Astrocyte of the hippocampus (primary cell): ENCODE data around the gene FCN1.
"Not testable (repeated sequence)": the region's sequence is repeated elsewhere in the genome, so short reads cannot be mapped to it uniquely, and the experiment has no call there.

Source experiments
- DNase-seq: peaks from one replicate; pipeline ENCODE4 v3.0.0; 2011; ENCODE audit warnings: low read depth, low spot score

Gene FCN1

DNA sequence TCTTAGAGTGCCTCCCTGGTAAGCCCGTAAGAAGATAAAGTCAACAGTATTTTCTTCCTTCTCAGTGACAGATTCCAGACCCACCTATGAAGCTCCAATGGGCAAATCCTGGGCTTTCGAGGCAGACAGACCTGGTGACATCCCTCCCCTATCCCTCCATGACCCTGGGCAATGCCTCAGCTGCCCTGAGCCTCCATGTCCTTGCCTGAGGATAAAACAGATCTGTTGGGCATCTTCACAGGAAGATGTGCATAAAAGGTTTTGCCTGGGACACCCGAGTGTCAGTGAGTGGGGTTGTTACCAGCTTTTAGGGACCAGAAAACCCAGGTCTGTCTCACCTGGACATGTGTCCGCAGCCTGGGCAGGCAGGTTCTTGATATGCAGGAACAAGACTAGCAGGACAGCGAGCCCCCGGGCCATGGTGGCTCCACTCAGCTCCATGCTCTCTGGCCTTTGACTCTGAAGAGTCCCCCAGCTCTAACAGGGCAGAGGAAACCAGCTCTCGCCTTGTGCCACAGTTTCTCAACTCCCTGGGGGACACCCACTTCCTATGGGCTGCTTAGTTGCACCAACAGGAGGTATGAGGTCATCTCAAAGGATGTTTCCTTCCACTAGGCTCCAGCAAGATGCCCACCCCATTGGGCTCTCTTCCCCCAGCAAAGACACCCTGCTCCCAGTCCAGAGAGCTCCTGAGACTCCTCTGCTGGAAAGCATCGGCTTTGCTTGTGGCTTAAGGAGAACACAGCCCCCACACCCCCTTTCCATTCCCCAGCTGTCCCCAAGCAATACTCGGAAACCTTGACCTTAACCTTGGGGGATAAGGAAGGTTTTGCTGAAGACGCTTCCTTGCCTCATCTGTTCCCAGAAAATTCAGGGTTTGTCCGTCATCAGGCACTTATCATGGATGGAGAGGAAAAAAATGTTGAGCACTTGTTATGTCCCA, at the start of gene FCN1:
Gene FCN1, minus strand, starts transcription at position 482 of the 943 bp plus-strand sequence. Its CDS starts 41 bp downstream, at position 441.
- DNase-seq, result no peak

DNA sequence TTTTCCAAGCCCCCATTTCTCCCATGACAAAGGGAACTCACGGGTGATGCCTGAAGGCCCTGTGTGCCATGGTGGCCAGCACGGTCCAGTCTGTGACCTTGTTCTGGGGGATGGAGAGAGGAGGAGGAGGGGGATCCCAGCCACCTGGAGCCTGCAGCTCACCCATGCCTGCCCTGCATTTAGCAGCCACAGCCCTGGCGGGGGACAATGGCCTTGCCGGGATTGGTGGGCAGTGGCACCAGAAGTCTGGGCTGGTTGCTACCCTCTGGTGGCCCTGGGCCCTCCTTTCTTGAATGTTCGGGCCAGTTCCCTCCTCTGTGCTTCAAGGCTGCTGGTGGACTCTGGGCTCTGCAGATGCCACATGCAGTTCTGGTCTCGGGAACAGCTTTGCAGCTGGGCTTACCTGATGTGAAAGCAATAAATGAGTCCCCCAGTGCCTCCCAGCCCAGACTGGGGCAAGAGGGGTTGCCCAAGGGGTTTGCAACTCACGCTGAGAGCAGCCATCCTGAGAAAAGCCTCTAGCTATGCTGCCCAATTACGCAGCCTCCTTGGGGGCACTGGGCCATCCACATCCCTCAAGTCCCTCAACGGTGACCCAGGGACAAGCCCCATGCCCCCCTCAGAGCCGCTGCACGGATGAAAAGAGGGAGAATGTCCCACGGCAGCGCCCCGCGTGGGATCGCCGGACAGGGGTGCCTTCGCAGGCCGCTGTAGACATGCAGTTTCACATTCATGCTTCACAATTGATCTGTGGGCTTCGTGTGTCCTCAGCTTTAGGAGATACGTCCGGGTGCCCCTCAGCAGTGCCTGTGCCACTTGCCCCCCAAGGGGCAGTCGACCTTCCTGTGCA, 49.2 kb upstream of the FCN1 start:
- DNase-seq, result no peak

DNA sequence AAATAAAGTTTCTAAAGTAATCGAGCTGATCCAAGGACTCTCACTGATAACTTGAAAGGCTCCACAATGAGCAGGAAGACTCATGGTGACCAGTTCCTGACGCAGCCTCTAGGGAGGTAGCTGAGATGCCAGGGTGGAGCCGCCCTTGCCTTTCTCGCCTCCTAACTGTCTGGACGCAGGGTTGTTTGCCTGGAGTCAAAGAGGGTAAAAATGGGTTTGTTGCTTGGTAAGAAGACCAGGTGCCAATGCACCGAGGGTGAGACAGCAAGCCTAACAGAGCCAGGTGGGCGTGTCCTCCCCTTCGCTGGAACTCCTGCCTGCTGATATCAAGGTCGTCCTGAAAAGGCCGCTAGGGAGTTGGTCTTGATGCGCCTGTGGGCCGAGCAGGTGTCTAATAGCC, 48.6 kb upstream of the FCN1 start:
- no peak for DNase-seq

DNA sequence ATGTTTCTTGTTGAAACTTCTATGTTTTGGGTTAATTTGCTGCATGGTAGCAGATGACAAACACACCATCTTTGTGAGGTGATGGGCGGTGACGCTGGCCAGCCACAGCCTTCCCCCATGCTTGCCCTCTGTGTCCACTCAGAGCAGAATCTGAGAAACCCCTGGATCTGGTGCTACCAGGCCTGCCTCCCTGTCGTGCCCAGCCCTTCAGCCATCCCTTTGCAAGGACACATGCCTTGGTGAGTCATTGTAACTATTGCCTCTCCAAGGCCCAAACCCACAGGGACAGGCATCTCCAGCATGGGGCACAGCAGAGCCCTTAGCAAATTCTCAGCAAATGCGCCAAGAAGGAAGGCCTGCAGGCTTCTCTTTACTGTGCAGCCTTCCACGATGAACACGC, 48.1 kb upstream of the FCN1 start:
- DNase-seq, result no peak

DNA sequence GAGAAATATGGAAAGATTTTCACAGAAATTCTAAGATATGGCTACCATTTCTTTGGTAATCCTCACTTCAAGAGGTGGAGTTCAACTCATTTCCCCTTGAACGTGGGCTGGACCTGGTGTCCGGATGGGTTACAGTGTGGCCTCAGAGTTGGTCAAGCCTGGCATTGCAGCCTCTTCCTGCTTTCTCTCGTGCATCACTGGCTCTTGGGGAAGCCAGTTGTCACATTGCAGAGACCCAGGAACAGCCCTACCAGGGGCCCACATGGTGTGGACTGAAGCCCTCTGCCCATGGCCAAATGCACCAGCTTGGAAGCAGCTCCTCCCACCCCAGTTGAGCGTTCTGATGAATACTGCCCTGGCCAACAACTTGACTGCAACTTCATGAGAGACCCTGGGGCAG, 47.7 kb upstream of the FCN1 start:
- DNase-seq, result no peak

DNA sequence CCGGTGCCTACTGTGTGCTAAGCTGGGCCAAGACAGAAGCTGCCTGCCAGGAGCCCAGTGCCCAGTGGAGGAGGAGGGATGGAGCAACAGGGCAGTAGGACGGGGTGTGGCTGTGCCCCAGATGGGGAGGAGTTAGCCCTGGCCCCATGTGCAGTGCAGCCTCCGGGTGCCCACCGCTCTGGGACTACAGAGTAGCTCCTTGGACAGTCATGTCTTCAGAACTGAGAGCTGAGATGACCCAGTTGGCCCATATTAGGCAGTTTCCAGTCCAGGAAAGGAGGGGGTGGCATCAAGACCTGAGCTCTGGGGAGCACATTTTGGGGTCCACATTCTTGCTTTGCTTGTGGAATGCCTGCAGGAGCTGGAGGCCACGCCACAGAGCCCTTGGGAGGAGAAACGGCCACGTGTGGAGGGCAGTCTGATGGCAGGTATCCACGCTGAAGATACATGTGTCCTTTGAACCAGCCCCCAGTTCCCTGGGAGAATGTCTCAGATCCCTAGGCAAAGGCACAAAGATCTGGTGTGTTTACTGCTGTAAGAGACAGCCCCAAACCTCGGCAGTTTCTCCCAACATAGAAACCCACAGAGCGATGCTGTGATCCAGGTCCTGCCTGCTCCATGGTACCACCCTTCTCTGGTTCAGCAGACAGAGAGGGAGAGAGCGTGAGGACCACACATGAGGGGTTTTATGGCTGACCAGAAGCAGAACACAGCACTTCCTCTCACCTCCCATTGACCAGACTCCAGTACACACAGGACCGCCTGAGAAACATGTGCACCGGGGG, 46.8 kb upstream of the FCN1 start:
- DNase-seq, result no peak

DNA sequence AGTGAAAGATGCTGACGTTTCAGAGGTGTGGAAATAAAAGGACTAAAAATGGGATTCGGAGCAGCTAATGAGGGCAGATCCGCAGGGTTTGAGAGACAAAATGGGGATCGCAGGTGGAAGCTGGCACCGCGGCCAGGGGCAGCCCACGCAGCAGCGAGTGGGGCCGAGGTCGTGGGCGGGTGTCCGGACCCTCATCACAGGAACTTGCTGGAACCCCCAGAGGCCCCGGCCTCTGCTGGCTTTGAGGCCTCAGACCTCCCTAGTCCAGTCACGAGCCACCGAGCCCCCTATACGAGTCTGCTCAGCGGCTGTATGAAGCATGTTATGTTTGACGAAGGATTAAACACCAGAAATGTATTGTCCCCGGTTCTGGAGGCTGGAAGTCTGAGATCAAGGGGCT, 45.8 kb upstream of the FCN1 start:
- no peak for DNase-seq

DNA sequence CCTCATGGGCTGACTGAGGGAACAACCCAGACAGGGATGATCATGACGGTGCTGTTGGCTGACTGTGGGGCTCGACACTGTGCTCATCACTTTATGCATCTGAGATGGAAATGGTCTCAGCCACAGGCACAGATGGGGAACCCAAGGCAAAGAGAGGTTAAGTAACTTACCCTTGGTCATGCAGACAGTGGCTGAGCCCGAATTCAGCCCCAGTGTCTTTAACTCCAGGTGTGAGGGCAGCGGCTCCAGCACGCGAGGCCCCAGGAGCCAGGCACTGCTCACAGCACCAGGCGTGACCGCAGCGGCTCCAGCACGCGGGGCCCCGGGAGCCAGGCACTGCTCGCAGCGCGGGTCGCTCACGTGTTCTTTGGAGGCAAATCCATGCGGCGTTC, 45.3 kb upstream of the FCN1 start:
- DNase-seq, result no peak

DNA sequence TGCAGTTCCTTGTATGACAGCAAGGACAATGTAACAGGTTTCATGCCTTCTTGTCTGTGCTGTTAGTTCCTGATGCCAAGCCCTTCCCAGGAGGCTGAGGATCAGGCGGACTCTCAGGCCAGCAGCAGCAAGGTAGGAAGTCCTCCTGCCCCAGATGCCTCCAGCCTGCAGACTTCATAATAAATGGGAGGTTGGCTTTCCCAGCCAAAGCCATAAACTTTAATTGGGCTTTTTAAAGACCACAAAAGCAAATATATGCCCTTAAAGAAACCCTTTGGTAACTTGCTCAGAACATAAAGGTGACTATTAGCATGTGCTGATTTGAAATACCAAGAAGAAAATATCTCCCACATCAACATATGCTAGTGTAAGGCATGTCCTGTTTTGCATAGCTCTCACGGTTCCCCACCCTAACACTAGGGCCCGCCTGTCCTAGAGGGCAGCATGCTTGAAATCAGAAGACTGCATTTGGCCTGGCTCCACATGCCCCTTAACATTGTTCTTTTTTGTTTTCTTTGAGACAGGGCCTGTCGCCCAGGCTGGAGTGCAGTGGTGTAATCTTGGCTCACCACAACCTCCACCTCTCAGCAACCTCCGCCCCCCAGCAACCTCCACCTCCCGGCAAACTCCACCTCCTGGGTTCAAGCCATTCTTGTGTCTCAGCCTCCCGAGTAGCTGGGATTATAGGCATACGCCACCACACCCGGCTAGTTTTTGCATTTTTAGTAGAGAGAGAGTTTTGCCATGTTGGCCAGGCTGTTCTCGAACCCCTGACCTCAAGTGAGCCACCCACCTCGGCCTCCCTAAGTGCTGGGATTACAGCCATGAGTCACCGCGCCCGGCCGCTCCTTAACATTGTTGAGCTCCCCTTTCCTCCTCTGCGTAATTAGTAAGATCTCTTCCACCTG, 44.6 kb upstream of the FCN1 start:
- no peak for DNase-seq

DNA sequence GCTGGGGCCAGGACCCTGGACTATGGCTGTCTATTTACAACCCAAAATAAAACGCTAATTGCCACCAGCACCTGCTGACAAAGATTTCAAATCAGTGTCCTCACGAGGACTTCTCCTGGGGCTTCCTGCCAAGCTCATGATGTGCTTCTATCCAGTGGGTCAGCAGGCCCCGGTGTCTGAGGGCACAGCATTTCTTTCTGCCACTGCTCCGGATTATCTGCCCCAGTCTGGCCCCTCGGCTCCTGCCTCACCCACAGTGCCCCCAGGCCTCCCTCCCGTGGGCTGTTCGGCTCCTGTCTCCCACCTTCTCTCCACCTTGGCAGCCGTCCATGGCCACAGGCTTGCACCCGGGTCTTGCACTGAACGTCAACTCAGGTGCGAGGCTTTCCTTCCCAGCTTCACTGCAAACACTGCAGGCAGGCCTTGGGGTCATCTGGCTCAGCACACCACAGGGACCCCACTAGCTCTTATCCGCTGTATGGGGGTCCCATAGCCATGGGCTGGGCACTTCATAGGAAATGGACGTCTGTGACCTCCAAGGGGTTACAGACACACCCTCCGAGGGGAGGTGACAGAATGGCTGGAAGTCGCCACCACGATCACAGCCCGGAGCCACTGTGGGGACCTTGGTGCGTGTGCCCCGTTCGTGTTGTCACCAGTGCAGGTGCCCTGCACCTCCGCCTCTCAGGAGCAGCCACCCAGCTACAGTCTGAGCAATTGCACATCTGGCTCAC, 43.8 kb upstream of the FCN1 start:
- no peak for DNase-seq

DNA sequence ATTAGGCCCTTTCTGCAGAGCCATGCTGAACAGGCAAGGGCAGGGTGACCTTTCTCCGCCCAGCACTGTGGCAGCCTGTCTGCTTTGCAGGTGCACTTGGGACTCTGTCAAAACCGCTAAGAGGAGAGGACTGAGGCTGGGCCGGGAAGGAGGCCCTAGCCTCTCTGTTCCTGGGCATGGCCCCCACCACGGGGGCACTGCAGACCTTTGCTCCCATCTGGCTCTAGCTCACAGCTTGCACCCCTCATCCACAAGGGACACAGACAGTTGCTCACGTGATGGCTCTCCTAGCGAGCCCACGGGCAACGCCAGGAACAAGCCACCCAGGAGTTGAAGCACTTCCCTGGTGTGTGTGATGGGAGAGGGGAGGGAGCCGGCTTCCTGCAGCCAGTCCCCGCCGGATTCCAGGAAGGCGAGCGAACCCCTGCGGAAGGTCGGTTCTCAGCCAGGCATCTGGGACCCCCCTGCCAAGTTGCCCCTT, 43.0 kb upstream of the FCN1 start:
- no peak for DNase-seq

DNA sequence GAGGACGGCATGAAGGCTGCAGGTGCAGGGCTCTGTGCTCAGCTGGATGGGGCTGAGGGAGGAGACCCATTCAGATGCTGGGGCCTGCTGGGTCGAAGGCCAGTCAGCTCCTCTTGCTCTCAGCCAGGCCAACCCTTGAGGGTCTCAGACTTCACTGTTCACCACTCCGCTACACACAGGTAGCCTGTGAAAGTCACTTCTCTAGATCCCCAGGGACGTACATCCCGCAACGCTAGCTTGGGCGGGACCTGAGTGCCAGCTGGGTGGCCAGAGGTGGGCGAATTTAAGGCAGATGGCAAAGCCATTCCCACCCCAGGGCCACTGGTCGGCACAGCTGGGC, 42.2 kb upstream of the FCN1 start:
- no peak for DNase-seq

DNA sequence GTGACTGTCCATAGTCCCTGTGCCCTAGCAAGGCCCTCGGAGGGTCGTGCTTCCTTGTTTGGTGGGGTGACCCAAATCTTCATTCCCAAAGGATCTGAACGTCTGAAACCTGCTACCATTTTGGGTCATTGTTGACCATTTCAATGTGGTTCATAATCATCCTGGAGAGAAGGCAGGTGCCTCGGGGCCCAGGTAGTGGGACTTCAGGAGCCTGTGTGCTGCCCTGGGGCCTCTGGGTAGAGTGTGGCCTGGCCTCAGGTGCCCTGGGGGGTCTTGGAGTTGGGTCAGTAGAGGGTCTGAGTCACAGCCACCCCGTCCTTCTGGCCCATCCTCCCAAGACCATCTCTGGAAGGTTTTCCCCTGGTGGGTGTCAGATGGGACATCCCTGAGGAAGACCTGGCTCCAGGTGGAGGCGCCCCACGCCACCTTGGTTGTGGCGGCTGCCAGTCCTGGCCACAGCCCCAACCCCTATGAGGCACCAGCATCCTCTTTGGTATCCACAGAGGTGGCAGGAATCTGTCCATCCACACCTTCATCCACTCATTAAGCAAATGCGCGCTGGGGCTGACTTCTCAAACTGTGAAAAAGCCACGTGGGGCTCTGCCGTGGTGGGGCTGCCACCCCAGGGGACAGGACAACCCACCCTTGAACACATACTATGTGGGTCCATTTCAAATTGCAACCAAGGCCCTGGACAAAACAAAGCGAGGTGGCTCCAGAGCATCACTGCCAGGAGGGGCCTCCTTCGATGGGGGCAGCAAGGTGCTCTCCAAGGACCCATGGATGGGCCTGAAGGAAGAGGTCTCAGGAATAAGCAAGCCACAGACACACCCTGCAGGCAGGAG, 41.6 kb upstream of the FCN1 start:
- no peak for DNase-seq

DNA sequence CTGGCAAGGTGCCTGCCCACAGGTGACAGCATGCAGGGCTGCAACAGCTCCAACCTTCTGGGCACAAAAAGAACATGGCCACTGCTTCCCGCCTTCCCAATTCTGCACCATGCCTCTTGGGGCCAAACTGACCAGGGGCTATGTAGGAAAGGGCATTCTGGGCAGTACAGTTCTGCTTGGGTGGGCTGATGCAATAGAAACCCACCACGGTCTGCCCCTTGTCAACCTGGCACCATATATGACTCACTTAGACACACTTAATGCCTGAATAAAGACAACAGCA, 40.2 kb upstream of the FCN1 start:
- no peak for DNase-seq

DNA sequence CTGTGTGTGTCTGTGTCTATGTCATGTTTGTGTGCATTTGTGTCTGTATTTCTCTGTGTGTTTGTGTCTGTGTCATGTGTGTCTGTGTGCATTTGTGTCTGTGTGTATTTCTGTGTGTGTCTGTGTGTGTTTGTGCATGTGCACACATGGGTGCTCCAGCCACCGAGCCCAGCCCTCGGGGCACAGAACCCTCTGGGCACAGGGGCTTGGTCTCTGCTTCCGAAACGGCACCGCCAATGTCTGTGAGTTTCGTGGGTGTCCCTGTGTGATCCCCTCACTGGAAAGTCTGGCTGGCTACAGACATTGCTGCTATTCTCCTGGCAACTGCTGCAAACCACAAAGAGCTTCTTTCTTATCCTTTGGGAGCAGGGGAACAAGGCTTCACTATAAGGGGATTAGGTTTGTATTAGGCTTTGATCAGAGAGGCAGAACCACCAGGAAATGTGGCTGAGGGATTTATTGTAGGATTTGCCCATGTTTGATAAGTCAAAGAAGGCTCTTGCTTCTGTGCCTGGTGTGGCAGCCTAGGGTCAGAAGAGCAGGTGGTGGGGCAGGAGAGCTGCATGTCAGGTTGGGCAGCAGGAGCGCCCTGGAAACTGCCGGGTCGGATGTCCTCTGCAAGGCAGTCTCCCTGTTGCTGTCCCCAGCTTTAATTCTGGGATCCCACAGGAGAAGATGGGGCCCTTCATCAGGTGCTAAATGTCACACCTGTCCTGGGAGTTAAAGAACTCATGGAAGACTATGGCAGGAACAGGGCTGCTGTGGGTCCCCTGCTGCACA, 39.6 kb upstream of the FCN1 start:
- no peak for DNase-seq

DNA sequence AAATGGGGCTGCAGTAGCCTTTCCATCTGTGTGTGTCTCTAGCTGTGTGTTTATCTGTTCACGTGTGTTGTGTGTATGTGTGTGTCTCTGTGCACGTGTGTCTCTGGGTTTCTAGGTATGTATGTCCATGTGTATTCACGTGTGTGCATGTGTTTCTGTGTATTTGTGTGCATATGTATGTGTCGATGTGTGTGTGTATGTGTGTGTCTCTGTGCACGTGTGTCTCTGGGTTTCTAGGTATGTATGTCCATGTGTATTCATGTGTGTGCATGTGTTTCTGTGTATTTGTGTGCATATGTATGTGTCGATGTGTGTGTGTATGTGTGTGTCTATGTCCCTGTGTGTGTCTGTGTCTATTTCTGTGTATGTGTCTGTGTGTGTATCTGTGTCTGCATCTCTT, 38.7 kb upstream of the FCN1 start:
- not testable (repeated sequence) for DNase-seq

DNA sequence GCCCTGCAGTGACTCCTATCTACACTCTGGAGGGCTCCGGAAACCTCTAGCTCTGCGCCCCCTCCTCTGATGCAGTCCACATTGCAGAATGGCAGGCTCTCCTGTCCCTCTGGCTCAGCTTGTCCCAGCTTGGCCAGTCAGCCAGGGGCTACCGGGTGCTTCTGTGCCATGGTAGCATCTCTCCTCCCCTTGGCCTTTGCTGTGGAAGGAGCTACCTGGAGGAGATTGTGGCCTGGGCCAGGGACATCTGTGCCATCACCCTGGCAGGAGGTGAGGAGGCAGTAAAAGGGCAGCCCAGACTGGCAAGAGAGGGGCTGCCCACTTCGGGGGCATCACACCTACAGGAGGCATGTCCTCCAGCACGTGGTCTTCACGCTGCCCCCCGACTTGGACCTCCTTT, 38.1 kb upstream of the FCN1 start:
- DNase-seq, result no peak

DNA sequence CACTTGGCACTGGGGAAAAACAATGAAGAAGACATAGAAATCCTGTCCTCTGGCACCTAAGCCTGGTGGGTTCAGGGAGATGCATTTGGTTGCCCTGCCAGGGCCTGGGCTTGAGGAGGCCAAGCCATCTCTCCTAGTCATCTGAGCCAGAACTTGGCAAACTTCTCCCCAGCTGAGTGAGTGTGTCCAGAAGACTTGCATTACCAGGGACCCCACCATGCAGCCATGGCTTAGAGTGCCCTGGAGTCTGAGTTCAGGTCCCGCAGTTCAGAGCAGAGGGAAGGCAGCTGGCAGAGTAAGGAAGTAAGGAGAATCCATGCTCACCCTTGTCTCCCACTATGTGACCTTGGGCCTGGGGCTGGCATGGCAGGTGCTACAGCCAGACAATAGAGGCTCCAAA, 37.4 kb upstream of the FCN1 start:
- no peak for DNase-seq

DNA sequence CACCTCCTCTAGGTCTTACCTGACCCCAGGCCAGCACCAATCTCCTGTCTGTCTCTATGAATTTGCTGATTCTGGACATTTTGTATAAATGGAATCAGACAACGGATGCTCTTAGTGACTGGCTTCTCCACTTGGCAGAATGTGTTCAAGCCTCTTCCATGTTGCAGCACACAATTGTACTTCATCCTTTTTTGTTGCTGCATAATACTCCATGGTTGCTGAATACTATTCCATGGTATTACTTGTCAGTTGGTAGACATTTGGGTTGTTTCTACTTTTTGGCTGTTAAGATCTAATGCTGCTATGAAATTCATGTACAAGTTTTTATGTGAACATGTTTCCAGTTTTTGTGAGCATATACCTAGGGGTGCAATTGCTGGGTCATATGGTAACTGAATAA, 34.3 kb upstream of the FCN1 start:
- no peak for DNase-seq
